ENCODE measurements around the gene CD84.
"Not testable (repeated sequence)": the region's sequence is repeated elsewhere in the genome, so short reads cannot be mapped to it uniquely, and the experiment has no call there.

CD84 gene

DNA sequence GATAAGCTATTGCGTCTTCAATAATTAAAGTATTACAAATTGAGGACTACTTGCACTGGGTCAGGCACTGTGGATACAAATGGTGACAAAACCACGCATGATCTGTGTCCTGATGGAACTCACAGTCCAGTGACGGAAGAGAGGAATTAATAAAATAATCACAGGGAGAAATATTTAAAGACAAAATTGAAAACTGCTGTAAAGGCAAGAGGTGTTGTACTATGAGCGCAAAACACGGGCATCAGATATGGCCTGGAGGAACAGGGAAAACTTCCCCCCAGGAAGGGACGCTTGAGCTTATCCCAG lies 39.7 kb downstream of the CD84 start:
- WGBS, result 89% methylated on average over 6 of the region's 6 CpGs
- Histone ChIP-seq H3K9me3 (ENCODE audit: insufficient read depth, low read depth, low read length) (peaks cover 4% of the 10 kb centered on the region; the same call in 1 of the 2 replicates), H3K4me1 (ENCODE audit: insufficient read depth, low read length) (no peaks in the 10 kb centered on the region), H3K27ac (ENCODE audit: low read depth, low read length) (no peak overlapping the region), H3K9ac (ENCODE audit: low read depth, low read length) (no peak overlapping the region), H3K36me3 (ENCODE audit: insufficient read depth, low read length) (no peaks in the 10 kb centered on the region), H3K27me3 (ENCODE audit: insufficient read depth, low read length) (no peaks in the 10 kb centered on the region), H3K4me3 (ENCODE audit: low read length) (no peak overlapping the region)

DNA sequence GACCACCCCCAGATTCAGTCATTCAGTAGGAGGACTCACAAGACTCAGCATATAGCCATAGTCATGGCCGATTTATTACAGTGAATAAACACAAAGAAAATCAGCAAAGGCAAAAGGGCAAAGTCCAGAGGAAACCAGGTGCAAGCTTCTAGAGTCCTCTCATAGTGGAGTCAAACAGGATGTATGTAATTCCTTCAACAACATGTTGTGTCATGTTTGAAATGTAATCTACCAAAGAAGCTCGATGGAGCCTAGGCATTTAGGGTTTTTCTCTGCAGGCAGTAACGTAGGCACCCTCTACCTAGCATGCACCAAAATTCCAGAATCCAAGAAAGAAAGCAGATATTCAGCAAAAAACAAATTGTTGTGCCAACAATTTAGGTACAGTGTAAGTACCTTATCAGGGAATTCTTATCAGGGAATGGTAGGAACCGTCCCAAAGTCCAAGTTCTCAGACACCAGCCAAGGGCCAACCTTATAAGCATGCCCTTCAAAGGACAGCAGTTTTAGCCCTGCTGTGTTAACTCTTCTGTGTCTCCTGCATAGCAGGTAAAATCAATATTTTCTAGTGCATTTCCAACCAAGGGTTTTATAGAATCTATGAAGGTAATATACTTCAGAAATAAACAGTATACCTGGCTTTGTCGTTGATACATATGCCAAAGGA lies 40.2 kb downstream of the CD84 start:
- no peaks in the 10 kb centered on the region for H3K4me1 ChIP-seq (ENCODE audit: insufficient read depth, low read length)
- H3K27ac ChIP-seq (ENCODE audit: low read depth, low read length), result no peak overlapping the region
- peaks cover 8% of the 10 kb centered on the region; the same call in 1 of the 2 replicates for H3K9me3 ChIP-seq (ENCODE audit: insufficient read depth, low read depth, low read length)
- no peak overlapping the region for H3K9ac ChIP-seq (ENCODE audit: low read depth, low read length)
- no peak overlapping the region for H3K4me3 ChIP-seq (ENCODE audit: low read length)
- H3K27me3 ChIP-seq (ENCODE audit: insufficient read depth, low read length), result no peaks in the 10 kb centered on the region
- 95% methylated on average over 5 of the region's 5 CpGs for WGBS
- H3K36me3 ChIP-seq (ENCODE audit: insufficient read depth, low read length), result no peaks in the 10 kb centered on the region

DNA sequence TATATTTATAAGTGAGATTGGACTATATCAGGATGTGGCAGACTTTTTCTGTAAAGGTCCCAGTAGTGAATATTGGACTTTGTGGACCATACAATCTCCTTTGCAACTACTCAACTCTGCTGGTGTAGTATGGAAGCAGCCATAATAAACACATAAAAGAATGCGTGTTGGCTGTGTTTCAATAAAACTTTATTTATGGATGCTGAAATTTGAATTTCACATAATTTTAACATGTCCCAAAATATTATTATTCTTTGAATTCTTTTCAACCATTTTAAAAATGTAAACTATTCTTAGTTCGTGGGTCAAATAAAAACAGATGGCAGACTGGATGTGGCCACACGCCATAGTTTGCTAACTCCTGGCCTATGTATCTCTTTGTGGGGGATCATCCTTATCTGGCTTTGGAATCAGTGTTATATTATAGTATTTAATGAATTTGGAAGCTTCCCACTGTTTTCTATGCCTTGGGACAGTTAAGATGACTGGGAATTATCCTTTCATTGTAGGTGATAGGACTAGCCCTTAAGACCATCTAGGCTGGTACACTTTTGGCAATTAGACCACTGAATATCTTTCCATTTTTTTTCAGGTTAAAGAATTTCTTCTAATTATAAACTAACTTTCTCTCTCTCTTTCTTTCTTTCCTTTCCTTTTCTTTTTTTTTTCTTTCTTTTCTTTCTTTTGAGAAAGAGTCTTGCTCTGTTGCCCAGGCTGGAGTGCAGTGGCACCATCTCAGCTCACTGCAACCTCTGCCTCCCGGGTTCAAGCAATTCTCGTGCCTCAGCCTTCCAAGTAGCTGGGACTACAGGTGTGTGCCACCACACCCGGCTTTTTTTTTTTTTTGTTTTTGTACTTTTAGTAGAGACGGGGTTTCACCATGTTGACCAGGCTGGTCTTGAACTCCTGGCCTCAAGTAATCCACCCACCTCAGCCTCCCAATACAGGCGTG lies 41.3 kb downstream of the CD84 start:
- Histone ChIP-seq H3K4me3 (ENCODE audit: low read length) (no peak overlapping the region), H3K27me3 (ENCODE audit: insufficient read depth, low read length) (no peaks in the 10 kb centered on the region), H3K9ac (ENCODE audit: low read depth, low read length) (no peak overlapping the region), H3K4me1 (ENCODE audit: insufficient read depth, low read length) (no peaks in the 10 kb centered on the region), H3K36me3 (ENCODE audit: insufficient read depth, low read length) (no peaks in the 10 kb centered on the region), H3K9me3 (ENCODE audit: insufficient read depth, low read depth, low read length) (peaks cover 12% of the 10 kb centered on the region; the same call in 1 of the 2 replicates), H3K27ac (ENCODE audit: low read depth, low read length) (no peak overlapping the region)
- 92% methylated on average over 6 of the region's 8 CpGs for WGBS

DNA sequence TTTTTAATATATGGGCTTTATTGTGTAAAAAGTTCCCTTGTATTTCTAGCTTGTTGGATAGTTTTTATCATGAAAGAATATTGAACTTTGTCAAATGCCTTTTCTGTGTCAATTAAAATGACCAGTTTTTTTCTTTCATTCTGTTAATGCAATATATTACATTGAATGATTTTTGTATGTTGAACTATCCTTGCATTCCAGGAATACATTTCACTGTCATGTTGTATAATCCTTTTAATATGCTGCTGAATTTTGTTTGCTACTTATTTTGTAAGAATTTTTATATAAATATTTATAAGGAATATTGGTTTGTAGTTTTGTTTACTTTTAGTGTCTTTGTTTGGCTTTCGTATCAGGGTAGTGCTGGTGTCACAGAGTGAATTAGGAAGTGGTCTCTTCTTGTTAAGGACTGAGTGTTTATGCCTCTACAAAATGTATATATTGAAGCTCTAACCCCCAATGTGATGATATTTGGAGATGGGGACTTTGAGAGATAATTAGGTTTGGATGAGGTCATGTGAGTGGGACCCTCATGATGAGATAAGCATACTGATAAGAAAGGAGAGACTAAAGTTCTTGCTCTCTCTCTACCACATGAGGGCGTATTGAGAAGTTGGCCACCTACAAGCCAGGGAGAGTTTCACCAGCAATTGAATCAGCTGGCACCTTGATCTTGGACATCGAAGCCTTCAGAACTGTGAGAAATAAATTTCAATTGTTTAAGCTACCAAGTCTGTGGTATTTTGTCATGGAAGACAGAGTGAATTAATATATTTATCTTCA lies 44.3 kb downstream of the CD84 start:
- Histone ChIP-seq H3K9me3 (ENCODE audit: insufficient read depth, low read depth, low read length) (peaks cover 12% of the 10 kb centered on the region; the same call in 1 of the 2 replicates), H3K36me3 (ENCODE audit: insufficient read depth, low read length) (no peaks in the 10 kb centered on the region), H3K9ac (ENCODE audit: low read depth, low read length) (no peak overlapping the region), H3K27ac (ENCODE audit: low read depth, low read length) (no peak overlapping the region), H3K4me3 (ENCODE audit: low read length) (no peak overlapping the region), H3K4me1 (ENCODE audit: insufficient read depth, low read length) (no peaks in the 10 kb centered on the region), H3K27me3 (ENCODE audit: insufficient read depth, low read length) (no peaks in the 10 kb centered on the region)
- 88% methylated on average over 3 of the region's 3 CpGs for WGBS

DNA sequence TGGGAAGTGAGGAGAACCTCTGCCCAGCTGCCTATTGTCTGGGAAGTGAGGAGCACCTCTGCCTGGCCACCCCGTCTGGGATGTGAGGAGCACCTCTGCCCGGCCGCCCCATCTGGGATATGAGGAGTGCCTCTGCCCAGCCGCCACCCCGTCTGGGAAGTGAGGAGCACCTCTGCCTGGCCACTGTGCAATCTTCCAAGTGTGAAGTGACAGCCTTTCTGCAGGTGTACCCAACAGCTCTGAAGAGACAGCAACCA lies 46.8 kb downstream of the CD84 start:
- not testable (repeated sequence) for H3K9ac ChIP-seq (ENCODE audit: low read depth, low read length); H3K36me3 ChIP-seq (ENCODE audit: insufficient read depth, low read length); H3K4me3 ChIP-seq (ENCODE audit: low read length); H3K4me1 ChIP-seq (ENCODE audit: insufficient read depth, low read length); H3K27me3 ChIP-seq (ENCODE audit: insufficient read depth, low read length); H3K27ac ChIP-seq (ENCODE audit: low read depth, low read length)
- 96% methylated on average over 5 of the region's 5 CpGs for WGBS
- peaks cover 12% of the 10 kb centered on the region; the same call in 1 of the 2 replicates for H3K9me3 ChIP-seq (ENCODE audit: insufficient read depth, low read depth, low read length)

DNA sequence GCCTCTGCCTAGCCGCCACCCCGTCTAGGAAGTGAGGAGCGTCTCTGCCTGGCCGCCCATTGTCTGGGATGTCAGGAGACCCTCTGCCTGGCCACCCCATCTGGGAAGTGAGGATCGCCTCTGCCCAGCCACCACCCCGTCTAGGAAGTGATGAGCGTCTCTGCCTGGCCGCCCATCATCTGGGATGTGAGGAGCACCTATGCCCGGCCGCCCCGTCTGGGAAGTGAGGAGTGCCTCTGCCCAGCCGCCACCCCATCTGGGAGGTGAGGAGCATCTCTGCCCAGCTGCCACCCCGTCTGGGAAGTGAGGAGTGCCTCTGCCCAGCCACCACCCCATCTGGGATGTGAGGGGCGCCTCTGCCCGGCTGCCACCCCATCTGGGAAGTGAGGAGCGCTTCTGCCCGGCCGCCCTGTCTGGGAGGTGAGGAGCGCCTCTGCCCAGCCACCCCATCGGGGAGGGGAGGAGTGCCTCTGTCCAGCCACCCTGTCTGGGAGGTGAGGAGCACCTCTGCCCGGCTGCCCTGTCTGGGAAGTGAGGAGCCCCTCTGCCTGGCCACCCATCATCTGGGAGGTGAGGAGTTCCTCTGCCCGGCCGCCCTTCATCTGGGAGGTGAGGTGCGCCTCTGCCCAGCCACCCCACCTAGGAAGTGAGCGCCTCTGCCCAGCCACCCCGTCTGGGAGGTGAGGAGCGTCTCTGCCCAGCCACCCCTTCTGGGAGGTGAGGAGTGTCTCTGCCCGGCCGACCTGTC lies 47.3 kb downstream of the CD84 start:
- H3K36me3 ChIP-seq (ENCODE audit: insufficient read depth, low read length); H3K4me3 ChIP-seq (ENCODE audit: low read length); H3K27me3 ChIP-seq (ENCODE audit: insufficient read depth, low read length); H3K27ac ChIP-seq (ENCODE audit: low read depth, low read length); H3K9ac ChIP-seq (ENCODE audit: low read depth, low read length); H3K4me1 ChIP-seq (ENCODE audit: insufficient read depth, low read length): not testable (repeated sequence)
- 94% methylated on average over 29 of the region's 29 CpGs for WGBS
- peaks cover 12% of the 10 kb centered on the region; the same call in 1 of the 2 replicates for H3K9me3 ChIP-seq (ENCODE audit: insufficient read depth, low read depth, low read length)

DNA sequence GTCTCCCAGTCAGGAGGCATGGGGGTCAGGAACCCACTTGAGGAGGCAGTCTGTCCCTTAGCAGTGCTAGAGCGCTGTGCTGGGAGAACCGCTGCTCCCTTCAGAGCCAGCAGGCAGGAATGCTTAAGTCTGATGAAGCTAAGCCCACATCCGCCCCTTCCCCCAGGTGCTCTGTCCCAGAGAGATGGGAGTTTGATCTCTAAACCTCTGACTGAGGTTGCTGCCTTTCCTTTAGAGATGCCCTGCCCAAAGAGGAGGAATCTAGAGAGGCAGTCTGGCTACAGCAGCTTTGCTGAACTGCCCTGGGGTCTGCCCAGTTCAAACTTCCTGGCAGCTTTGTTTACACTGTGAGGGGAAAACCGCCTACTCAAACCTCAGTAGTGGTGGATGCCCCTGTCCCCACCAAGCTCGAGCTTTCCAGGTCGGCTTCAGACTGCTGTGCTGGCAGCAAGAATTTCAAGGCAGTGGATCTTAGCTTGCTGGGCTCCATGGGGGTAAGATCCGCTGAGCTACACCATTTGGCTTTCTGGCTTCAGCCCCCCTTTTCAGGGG lies 49.8 kb downstream of the CD84 start:
- 88% methylated on average over 7 of the region's 7 CpGs for WGBS
- not testable (repeated sequence) for H3K9me3 ChIP-seq (ENCODE audit: insufficient read depth, low read depth, low read length); H3K9ac ChIP-seq (ENCODE audit: low read depth, low read length); H3K36me3 ChIP-seq (ENCODE audit: insufficient read depth, low read length); H3K27me3 ChIP-seq (ENCODE audit: insufficient read depth, low read length); H3K4me1 ChIP-seq (ENCODE audit: insufficient read depth, low read length); H3K27ac ChIP-seq (ENCODE audit: low read depth, low read length); H3K4me3 ChIP-seq (ENCODE audit: low read length)

DNA sequence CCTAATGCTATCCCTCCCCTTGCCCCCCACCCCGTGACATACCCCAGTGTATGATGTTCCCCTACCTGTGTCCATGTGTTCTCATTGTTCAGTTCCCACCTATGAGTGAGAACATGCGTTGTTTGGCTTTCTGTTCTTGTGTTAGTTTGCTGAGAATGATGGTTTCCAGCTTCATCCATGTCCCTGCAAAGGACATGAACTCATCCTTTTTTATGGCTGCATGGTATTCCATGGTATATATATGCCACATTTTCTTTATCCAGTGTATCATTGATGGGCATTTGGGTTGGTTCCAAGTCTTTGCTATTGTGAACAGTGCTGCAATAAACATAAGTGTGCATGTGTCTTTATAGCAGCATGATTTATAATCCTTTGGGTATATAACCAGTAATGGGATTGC lies 55.5 kb downstream of the CD84 start:
- H3K9me3 ChIP-seq (ENCODE audit: insufficient read depth, low read depth, low read length); H3K4me3 ChIP-seq (ENCODE audit: low read length); H3K27ac ChIP-seq (ENCODE audit: low read depth, low read length); H3K9ac ChIP-seq (ENCODE audit: low read depth, low read length); H3K36me3 ChIP-seq (ENCODE audit: insufficient read depth, low read length); H3K27me3 ChIP-seq (ENCODE audit: insufficient read depth, low read length): not testable (repeated sequence)
- whole genome bisulfite sequencing, result 100% methylated on average over 1 of the region's 2 CpGs
- H3K4me1 ChIP-seq (ENCODE audit: insufficient read depth, low read length), result peaks cover 23% of the 10 kb centered on the region

DNA sequence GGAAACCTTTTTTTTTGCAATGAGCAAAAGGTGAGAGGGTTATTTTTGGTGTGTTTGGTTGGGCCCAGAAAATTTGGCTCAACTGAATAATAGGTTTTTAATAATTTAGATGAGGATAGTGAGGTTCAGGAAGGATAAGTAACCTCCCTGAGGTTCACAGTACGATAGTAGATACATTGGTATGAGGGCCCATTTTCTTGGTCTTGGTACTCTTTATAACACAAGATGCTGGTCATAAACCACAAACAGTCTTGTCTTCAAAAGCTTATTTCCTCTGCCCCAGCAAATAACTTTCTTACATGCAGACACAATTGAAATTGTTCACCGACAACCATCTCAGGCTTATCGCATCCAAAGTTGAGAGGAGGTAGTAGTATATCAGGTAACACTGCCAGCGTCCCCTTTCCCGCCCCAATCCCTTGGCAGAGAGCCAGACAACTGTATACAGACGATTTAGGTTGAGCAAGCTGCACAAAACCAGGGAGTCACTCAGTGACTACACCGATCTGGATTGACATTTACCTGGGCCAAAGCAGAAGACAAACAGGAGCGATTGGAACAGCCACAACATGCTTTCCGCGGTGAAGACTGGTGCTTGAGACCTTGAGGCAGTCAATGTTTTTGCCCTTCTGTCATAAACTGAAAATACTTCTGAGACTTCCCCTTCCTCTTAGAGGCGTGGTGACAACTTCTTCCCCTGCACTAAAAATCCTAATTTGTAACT lies 56.5 kb downstream of the CD84 start, which contains the start of gene SLAMF6:
Gene SLAMF6, minus strand, starts transcription at position 634 of the 724 bp plus-strand sequence. Its CDS starts 63 bp downstream, at position 571.
- Histone ChIP-seq H3K4me3 (ENCODE audit: low read length) (no peak within 1 kb of the TSS), H3K4me1 (ENCODE audit: insufficient read depth, low read length) (peaks cover 23% of the 10 kb centered on the region), H3K9ac (ENCODE audit: low read depth, low read length) (no peak within 1 kb of the TSS), H3K27ac (ENCODE audit: low read depth, low read length) (no peak within 1 kb of the TSS), H3K36me3 (ENCODE audit: insufficient read depth, low read length) (no peaks in the 10 kb centered on the region), H3K27me3 (ENCODE audit: insufficient read depth, low read length) (no peaks in the 10 kb centered on the region), H3K9me3 (ENCODE audit: insufficient read depth, low read depth, low read length) (no peaks in the 10 kb centered on the region)
- 93% methylated on average over 11 of the region's 11 CpGs for WGBS

DNA sequence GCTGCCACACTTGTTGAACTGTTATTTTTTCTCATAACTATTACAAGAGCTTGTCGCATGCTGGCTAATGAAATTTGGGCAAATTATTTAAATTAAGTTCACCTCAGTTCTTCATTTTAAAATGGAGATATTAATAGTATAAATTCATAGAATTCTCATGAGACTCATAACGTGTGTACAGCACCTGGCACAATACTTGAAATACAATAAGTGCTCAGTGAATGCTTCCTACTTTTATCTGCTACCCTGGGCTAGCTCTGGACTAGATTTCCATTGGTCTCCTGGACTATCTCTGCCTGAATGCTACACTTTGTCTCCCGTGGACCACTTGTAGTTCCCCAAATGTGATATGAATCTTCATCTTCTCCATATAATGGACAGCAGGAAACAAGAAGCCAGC lies 57.2 kb downstream of the CD84 start:
- no peaks in the 10 kb centered on the region for H3K27me3 ChIP-seq (ENCODE audit: insufficient read depth, low read length)
- H3K36me3 ChIP-seq (ENCODE audit: insufficient read depth, low read length), result no peaks in the 10 kb centered on the region
- H3K27ac ChIP-seq (ENCODE audit: low read depth, low read length), result no peak overlapping the region
- H3K9ac ChIP-seq (ENCODE audit: low read depth, low read length), result no peak overlapping the region
- no peaks in the 10 kb centered on the region for H3K9me3 ChIP-seq (ENCODE audit: insufficient read depth, low read depth, low read length)
- peaks cover 23% of the 10 kb centered on the region for H3K4me1 ChIP-seq (ENCODE audit: insufficient read depth, low read length)
- 89% methylated on average over 2 of the region's 3 CpGs for WGBS
- no peak overlapping the region for H3K4me3 ChIP-seq (ENCODE audit: low read length)

Measured in HUES64 (cell line).